GM10847 (cell line): Measurements from ENCODE around the gene TMEM38B.

ENCODE experiments used
- POLR2A ChIP-seq: IDR thresholded peaks from 2 replicates; pipeline ENCODE4 v1.6.1; 2011; ENCODE audit not compliant: insufficient read length; ENCODE audit errors: extremely low read depth

TMEM38B gene

DNA sequence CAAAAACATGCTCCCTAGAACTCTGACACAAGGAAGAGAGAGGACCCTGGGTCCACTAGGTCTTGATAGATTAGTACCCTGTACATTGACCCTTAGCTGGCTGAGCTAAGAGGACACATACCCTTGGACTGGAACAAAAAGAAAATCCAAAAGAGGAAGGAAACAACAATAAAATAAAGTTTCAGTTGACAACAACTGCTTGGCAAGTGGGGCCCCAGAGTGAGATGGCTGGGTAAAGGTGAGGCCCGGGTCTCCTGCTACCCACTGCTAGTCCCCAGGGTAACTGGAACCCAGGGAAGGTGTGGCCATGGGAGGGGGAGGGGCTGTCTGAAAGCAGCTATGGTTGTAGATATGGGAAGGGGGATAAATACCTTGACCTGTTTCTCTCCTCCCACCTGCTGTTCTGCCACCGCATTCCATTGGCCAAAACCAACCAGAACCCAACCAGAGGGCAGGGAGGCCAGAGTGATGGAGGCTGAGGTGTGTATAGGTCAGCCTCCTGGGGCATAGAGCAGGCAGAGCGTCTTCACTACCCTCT, 20.4 kb upstream of the TMEM38B start:
- no peak for TF ChIP-seq POLR2A

DNA sequence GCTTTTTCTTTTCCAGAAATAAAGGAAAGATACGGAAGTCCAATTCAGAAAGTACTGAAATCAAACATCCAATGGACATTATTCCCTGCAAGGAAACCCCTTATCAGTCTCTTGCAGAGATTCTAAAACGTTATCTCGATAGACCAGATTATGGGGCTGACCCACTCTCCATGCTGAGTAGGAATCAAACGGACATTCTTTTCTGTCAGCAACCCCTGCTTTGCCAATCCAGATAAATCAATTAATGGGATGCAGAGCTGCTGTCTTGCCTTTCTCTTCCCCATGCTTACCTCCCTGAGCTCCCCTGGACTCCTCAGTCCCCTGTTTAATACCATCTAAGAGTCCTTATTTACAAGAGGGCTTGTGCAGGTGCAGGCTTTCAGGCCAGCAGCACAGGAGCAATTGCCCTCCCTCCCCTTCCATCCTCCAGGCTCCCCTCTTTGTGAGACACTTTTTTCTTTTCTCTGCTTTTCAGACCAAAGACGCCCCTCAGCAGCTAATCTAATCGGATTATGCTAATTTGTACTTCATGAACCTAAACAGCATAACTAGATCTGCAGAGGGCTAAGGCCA, 17.9 kb upstream of the TMEM38B start:
- no peak for TF ChIP-seq POLR2A

DNA sequence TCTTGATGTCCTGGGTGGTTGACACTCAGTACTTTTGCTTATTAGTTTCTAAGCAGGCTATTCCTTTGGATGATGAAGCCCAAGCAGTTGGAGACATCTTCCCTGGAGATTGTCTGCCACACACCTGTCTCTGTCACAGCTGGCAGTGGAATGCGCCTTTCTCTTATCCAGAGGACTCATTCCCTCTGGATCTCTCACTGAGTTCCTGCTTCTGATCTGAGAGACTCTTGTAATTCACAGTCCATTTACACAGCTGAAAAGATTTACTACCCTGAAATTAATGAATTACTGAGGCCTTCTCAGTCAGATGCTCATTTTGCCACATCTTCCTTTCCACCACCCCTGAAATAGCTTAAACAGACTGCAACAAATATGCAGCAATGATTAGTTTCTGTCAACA, 16.2 kb upstream of the TMEM38B start:
- TF ChIP-seq POLR2A: no peak

DNA sequence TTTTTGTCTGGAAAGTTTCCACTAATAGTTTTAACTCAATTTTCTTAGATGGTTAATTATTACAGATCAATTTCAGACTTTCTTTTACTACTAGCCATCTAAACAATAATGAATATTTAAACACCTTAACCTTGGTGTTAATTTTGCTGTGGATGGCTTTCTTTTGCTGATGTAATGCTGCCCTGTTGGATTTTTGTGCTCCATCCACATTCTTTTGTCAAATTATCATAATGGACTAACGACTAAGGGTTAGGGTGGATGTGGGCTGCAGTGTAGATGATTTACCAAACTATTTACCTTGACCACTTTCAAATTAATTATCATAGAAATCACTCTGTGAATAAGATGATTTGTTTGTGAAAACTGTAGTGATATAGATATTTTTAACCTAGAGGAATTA, 15.6 kb upstream of the TMEM38B start:
- no peak for TF ChIP-seq POLR2A

DNA sequence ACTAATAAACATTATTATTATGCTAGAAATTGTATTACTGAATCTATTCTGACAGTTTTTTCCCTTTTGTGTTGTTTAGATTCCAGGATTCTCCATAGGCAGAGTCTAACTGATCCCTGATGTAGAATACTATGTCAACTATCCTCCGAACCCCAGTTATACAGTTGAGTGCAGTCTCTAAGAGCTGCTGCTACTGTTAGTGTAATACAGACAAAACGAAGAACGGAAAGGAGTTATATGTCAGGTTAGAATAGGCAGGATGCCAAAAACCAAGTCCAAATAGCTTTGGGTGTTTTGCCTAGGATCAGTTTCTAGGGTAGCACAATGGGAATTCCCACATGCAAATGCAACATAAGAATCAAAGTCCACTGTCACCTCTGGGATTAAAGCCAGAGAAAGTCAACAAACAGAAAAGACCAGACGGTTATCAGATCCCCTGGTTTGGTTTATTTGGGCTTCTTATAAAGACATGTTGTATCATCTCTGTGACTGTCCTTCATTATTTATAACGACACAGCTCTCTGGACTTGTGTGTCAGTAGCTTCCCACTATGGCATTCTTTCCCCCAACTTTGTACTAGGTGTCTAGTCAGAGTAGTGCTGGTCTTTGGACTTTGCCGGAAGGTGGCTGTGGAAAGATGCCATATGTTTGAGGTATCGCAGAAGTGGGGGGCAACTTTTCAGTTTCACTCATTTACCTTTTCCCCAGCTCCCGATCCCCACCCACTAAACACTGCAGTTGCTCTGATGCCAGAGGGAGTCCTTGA, 14.9 kb upstream of the TMEM38B start:
- TF ChIP-seq POLR2A: no peak

- TF ChIP-seq POLR2A: no peak
These were observed 13.0 kb upstream of the TMEM38B start for GRCh38 chr9:105681313-105681712.

- TF ChIP-seq POLR2A: no peak
These were observed 12.6 kb upstream of the TMEM38B start for GRCh38 chr9:105681724-105682123.

GRCh38 chr9:105683688-105684275, 10.6 kb upstream of the TMEM38B start:
- no peak for TF ChIP-seq POLR2A

GRCh38 chr9:105686936-105687335, 7.4 kb upstream of the TMEM38B start:
- no peak for TF ChIP-seq POLR2A

- TF ChIP-seq POLR2A: no peak
These were observed 3.6 kb upstream of the TMEM38B start for GRCh38 chr9:105690742-105691141.

DNA sequence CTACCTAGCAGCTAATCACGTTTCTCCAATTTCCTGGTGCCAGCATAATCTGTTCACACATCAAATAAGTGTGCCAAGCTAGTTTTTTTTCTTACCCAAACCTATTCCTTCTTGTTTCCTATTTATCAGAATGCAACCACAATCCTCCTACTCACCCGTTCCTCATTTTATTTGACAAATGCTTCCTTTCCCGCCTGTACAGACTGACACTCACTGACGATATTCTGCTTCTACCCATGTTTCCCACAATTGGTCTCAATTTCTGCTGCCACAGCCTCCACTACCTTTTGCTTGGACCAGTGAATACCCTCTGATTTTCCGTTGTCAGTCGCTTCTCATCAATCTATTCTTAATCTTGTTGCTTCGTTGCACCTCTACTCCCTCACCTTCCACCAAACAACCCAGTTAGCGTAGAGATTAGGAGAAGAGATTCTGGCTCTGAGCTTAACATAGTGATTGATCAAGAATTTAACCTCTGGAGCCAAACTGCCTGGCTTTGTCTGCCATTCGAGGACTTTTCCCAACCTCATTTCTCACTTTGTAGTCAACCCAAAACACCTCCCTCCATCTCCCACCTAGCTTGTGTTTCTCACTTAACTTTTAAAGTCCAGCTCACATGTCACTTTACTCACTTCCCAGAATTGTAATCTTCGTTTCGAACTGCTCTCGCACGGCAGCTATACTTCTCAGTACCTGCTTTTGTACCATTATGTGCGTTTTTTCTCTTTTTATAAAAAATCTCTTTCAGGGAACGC, 729 bp upstream of the TMEM38B start:
- TF ChIP-seq POLR2A: no peak

DNA sequence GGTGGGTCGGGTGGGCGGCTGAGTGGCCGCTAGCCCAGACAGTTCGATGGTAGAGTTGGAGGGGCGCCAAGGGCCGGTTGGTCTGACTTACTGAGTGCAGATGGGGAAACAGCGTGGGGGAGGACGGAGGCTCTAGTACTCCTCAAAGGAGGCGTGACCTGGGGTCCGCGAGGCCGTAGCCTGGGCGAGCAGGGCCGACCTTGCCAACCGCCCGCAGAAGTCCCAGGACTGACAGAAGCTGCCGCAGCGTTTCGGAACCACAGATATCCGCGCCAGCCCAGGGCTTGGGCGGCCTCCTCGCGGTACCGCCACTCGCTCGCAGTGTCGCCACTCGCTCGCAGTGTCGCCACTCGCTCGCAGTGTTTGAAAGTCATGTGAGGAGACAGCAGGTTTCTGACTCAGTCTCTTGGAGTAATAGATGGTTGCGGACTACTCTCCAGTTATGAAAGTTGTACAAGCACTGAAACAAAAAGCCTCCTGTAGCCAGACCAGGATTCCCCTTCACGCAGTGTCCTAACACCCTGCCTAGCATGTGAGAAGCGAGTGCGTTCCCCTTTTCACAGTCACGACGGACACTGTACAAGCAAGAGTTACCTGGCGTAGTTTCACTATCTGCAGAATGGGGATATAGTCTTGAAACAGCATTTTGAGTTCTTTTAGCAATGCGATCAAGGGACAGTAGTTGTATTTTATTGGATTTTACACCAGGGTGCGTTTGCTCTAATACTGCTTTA, 674 bp downstream of the TMEM38B start:
- TF ChIP-seq POLR2A: no peak

- no peak for TF ChIP-seq POLR2A
These were observed 2.0 kb downstream of the TMEM38B start for GRCh38 chr9:105696219-105696793.

DNA sequence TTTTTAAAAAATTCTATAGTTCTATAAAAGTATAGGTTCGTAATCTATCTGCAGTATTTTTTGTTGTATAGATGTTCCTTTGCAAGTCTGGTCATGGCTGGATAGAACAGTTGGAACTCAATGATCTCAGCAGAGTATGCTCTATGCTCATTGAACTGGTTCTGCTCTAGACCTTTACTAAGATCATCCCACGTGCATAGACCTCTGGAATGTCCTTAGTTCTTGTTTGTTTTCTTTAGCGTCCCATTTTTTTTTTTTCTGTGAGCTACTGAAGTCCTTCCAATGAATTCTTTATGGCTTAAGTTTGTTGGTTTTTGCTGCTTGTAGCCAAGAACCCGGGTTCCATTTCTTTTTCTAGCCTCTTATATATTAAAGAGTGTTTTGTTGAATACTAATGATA, 3.5 kb downstream of the TMEM38B start:
- TF ChIP-seq POLR2A: no peak

- TF ChIP-seq POLR2A: no peak
These were observed 4.1 kb downstream of the TMEM38B start for GRCh38 chr9:105698348-105698870.

- TF ChIP-seq POLR2A: no peak
These were observed 6.3 kb downstream of the TMEM38B start for GRCh38 chr9:105700668-105701067.
